ENCODE data around the gene CAPN7.

GRCh38 chr3:15207836-15208504 lies 1.9 kb downstream of the CAPN7 start:
- TF ChIP-seq TAF1 (IDR thresholded peaks at IDR 0.05; ENCODE audit: borderline replicate concordance, low read depth, low read length) (no peak), POLR2A (IDR thresholded peaks at IDR 0.05; ENCODE audit: low read depth, low read length) (no peak), POLR2AphosphoS5 (IDR thresholded peaks at IDR 0.05; ENCODE audit: low read depth, low read length) (no peak)
